Muscle of back (tissue), 13 donors: ENCODE measurements around the gene BEX2. TPM values are rescaled to one million over a fixed set of nuclear protein-coding genes. Genes with fewer than 3 reads are reported as not detected.
A peak's percentile ranks its signal among the peaks of the same experiment; 100 is the strongest.
"Not testable (repeated sequence)": the region's sequence is repeated elsewhere in the genome, so short reads cannot be mapped to it uniquely, and the experiment has no call there.

Source experiments
- DNase-seq, 3 donors: peaks; one replicate each; pipeline versions ENCODE4 v3.0.0 to v3.0.0-alpha.2; 2013
- long read RNA-seq, 9 donors: transcript quantifications; one replicate each; lab custom pipeline, GENCODE V29; 2026
- polyA plus RNA-seq, 10 donors: library from polyadenylated mRNA; unstranded; fragments of 120-200 nt; gene quantifications; one replicate each; pipeline ENCODE4 v1.2.1, GENCODE V29; 2013; ENCODE audit not compliant: insufficient read length in 10 of 10

BEX2 gene
- 10 to 100 TPM; 24.7 to 42.0 (median 34.0) TPM for polyA plus RNA-seq
- long read RNA-seq, donor 1, transcript BEX2-202 (3 exons, 899 nt), result major isoform, 16 of 200 reads
- long read RNA-seq, donor 1, partial matches to known transcripts, result 182 of 200 reads
- long read RNA-seq, donor 1, other reads (novel, unspliced or antisense), result 0 of 200 reads
- long read RNA-seq, donor 2, transcript BEX2-202 (3 exons, 899 nt), result major isoform, 20 of 189 reads
- long read RNA-seq, donor 2, partial matches to known transcripts, result 168 of 189 reads
- long read RNA-seq, donor 2, other reads (novel, unspliced or antisense), result 0 of 189 reads
- long read RNA-seq, donor 3, partial matches to known transcripts, result 6 of 6 reads
- long read RNA-seq, donor 3, other reads (novel, unspliced or antisense), result 0 of 6 reads
- long read RNA-seq, donor 4, transcript BEX2-202 (3 exons, 899 nt), result major isoform, 12 of 12 reads
- long read RNA-seq, donor 4, partial matches to known transcripts, result 0 of 12 reads
- long read RNA-seq, donor 4, other reads (novel, unspliced or antisense), result 0 of 12 reads
- long read RNA-seq, donor 5, transcript BEX2-202 (3 exons, 899 nt), result major isoform, 26 of 28 reads
- long read RNA-seq, donor 5, partial matches to known transcripts, result 0 of 28 reads
- long read RNA-seq, donor 5, other reads (novel, unspliced or antisense), result 0 of 28 reads
- long read RNA-seq, donor 6, transcript BEX2-202 (3 exons, 899 nt), result major isoform, 12 of 15 reads
- long read RNA-seq, donor 6, partial matches to known transcripts, result 0 of 15 reads
- long read RNA-seq, donor 6, other reads (novel, unspliced or antisense), result 0 of 15 reads
- long read RNA-seq, donor 7, transcript BEX2-202 (3 exons, 899 nt), result major isoform, 13 of 316 reads
- long read RNA-seq, donor 7, partial matches to known transcripts, result 293 of 316 reads
- long read RNA-seq, donor 7, other reads (novel, unspliced or antisense), result 8 of 316 reads
- long read RNA-seq, donor 8, transcript BEX2-202 (3 exons, 899 nt), result major isoform, 14 of 324 reads
- long read RNA-seq, donor 8, partial matches to known transcripts, result 243 of 324 reads
- long read RNA-seq, donor 8, other reads (novel, unspliced or antisense), result 63 of 324 reads
- long read RNA-seq, donor 9, partial matches to known transcripts, result 24 of 32 reads
- long read RNA-seq, donor 9, other reads (novel, unspliced or antisense), result 5 of 32 reads

DNA sequence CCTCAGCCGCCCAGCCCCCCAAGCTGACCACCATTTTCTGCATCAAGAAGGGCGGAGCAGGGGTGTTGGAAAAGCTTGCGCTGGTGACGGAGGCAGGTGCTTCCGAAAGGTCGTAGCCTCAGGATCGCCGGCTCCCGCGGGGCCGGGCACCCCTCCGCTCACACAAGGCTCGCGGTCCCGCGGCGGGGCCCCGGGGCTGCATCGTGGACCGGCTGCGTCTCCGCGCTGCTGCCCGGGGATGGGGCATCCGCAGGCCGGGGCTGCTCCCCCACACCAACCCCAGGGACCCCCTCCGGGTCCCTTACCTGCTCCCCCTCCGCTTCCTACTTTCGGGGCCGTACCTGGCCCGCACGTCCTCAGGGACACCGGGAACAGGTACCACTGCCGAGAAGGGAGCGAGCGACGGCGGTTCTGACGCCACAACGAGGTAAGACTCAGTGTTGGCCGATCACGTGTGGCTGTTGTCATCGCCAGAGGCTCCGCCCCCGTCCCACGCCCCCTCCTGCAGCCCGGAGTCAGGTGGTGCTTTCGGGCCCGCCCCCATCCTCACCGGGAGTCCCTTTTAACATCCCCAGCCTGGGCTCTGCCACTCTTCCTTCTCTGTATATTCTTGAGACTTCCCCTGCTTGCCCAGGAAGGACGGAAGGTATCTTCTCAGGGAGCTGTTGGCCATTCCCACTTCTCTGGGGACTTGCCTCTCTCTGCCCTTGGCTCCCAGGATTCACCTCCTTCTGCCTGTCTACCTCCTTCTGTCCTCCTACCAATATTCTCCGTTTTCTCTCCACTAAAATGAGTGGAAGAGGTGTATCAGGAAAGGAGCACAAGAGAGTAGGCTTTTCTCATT lies at the start of gene BEX2:
Gene BEX2, minus strand, starts transcription at position 436 of the 844 bp plus-strand sequence. CDS start 1,014 bp downstream, outside the sequence.
- peak; percentile 22 to 49 (median 49) for DNase-seq

DNA sequence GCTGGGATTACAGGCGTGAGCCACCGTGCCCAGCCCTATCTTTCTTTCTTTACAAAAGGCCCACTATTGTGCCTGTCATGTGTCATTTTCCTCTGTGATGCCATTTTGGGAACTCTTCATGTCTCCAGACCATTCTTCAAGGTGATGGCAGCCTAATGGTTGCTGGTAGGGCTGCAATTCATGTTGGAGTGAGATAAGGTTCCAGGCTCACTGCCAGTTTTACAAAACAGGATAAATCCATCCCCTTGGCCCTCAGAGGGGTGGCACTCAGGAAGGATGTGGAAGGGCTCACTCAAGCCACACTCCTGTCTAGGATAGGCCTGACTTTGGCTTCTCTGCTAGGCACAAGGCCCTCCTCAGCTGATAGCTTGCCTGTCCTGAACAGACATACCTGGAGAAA lies 49.3 kb upstream of the BEX2 start:
- DNase-seq, result no peak

DNA sequence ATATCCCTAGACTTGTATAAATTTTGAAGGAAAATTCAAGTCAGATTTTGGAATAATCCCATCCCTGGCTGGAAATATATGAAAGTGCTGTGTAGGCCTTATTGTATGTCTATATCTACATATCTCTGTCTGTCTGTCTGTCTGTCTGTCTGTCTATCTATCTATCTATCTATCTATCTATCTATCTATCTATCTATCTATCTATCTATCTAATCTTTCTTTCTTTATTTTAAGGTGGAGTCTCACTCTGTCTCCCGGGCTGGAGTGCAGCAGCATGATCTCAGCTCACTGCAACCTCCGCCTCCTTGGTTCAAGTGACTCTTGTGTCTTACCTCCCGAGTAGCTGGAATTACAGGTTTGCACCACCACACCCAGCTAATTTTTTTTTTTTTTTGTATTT lies 48.8 kb upstream of the BEX2 start:
- not testable (repeated sequence) for DNase-seq

DNA sequence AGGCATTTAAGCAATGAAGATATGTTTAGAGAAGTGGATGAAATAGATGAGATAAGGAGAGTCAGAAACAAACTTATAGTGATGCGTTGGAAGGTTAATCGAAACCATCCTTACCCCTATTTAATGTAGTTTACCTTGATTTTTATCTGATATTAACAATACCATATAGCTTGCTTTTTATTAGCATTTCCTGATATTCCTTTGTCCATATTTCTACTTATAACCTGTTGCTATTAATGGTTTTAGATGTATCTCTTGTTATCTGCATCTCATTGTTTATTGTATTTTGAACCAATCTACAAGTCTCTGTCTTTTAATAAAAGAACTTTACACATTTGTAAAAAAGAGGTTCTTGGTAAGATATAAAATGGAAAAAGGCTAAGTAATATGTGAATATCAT lies 47.1 kb upstream of the BEX2 start:
- DNase-seq, result no peak

DNA sequence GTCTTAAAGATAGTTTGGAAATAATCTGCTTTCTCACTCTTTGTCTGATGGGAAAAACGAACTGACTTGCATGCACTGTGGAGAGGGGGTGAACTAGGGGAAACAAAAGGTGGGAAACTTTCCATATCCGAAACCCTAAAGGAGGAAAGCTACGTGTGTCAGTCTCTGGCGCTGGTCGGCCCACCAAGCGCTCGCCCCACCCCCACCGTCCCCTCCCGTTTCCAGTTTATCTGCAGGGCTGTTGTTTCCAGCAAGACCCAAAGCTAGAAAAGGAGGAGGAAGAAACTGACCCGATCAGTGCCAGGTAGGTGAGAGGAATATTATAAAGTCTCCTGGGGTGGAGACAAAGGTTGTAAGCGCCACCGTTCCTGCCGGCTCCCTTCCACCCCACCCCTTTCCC lies 46.1 kb upstream of the BEX2 start:
- DNase-seq, result peak in 2 of 3 donors; percentile 47 to 74

DNA sequence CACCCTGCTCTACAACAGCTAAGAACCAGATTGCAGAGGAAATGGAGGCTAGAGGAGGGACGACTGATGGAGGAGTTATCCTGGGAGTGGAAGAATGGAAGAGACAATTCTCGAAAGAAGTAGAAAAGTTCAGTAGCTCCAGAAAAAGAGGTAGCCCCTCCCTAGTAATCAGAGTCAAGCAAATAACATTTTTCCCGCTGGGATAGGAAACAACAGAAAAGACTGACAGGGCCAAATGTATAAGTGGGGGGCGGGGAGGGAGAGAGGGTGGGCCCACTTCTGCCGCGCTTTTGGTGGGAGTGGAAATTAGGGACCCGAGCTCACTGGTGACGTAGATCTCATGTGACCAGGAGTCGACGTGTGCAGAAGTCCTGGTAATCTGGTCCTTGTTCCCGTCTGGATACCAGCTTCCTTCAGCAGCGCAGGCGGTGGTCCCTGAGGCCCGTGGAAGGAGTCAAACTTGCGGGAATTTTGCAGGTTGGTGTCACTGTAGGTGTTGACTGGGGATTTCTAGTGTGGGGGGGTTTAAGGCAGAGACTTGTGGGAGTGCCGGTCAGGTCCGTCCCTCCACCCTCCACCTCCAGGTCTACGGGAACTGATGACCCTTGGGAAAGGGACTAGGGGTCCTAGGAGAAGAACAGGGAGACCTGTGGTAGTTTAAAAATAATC lies 45.5 kb upstream of the BEX2 start, which contains the start of gene TCEAL9:
Gene TCEAL9, plus strand, starts transcription at position 377 of the 669 bp plus-strand sequence. CDS start 1,179 bp downstream, outside the sequence.
- peak; percentile 82 to 92 (median 87) for DNase-seq

DNA sequence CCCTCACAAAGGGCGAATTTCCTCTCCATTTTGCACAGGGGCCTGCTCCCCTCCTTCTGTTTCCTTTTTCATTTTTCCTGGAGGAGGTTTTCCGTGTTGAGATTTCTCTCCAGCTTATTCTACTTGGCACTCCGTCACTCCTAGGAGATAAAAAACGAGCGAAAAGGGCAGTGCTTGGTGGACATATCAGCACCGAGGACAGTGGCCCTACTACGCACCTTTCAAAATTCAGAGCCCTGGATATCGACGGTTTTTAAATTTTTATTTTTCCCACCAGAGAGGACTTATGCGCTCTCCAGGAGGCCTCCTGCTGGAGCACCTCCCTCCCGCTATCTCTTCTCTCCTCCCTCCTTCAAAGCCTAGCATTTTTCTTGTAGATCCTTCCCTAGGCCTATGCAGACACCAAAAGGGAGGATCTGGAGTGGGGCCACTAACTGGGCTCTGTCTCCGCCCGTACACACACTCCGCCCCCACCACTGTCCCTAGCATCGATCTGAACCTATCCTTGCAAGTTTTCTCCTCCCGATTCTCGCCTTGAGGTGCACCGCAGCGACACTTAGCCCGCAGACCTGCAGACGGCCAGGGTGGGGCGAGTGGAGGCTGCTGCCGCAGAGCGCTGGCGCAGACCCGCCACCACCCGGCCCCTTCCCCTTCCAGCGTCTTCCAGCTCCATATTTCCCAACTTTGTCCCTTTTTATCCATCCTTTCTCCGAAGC lies 37.0 kb upstream of the BEX2 start:
- no peak for DNase-seq

DNA sequence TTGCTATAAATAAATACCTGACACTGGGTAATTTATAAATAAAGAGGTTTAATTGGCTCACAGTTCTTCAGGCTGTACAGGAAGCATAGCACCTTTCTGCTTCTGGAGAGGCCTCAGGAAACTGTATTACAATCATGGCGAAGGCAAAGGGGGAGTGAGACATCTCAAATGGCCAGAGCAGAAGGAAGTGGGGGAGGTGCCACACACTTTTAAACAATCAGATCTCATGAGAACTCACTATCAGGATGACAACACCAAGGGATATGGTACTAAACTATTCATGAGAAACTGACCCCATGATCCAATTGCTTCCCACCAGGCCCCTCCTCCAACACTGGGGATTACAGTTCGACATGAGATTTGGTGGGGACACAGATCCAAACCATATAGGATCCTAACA lies 33.8 kb upstream of the BEX2 start:
- no peak for DNase-seq

DNA sequence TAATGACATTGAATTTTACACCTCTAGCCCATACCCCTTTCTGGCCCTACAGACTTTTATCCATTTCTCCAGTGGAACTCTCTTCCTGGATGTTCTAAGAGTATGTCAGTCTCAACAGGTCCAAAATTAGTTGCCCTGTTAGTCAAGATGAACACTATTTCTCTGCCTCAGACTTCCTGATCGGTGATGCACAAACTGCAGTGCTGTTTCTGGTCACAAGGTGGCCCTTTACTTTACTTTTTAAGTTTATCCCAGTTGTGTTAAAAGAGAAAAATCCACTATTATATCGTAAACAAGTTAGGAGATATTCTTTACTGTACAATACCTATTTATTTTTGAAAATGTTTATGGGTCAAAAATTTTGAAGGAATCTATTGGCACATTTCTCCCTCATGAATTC lies 32.3 kb upstream of the BEX2 start:
- DNase-seq, result peak; percentile 11 to 60 (median 41)

DNA sequence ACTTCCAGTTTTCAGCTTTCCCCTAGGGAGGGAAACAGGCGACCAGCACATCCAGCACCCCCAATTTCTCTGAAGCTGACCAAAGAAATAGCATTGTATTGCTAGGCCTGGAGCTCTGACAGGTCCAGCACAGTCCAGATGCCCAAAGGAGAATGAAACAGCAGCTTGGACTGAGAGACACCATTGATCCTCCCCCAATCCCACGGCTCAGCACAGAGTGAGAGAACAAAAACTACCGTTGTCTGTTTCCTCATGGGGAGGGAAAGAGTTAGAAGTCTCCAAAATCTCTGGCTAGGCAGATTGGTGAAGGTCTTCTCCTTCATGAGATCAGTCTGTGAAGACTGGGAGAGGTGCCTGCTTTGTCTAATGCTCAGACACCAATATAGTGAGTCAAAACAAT lies 27.9 kb upstream of the BEX2 start:
- no peak for DNase-seq

DNA sequence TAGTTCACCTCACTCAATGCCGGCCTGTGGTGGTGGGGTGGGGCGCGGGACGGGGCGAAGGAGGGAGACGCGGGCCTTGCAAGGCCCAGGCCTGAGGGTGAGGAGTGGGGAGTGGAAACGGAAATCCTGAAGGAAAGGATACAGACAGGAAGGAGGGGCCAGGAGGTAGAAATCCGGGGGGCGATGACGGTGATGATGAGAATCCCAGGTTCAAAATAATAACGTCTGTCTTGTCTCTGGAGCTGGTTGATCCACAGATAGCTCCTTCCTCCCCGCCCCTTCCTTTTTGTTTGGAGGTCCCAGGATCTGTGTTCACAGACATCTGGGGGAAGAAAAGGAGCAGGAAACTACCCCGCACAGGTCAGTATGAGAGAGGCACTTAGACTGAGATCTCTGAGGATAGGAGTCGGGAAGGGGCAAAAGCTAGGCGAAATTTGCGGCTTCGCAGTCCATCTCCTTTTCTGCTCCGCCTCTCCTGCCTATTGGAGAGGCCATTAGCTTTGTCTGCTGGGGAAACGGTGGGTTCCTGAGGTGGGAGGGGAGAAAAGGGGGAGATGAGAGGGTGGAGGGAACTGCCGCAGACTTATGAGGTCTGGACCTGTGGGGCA lies 20.0 kb upstream of the BEX2 start:
- peak; percentile 12 to 82 (median 37) for DNase-seq

DNA sequence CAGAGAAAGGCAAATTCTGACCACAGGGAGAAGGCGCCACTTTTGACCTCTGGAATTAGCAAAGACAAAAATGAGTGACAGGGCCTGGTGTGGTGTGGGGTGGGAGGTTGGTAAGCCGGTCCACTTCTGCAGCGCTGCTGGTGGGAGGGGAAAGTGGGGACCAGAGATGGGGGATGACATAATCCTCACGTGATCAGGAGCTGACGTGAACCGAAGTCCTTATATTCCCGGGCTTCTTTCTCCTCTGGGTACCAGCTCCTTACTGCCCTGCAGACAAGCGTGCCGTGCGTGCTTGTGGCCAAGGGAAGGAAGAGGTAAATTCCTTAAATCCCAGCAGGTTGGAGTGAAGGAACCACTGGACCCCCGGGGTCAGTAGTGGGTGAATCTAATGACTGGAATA lies 19.2 kb upstream of the BEX2 start, which contains the start of gene TCEAL7:
Gene TCEAL7, plus strand, starts transcription at position 249 of the 400 bp plus-strand sequence. CDS start 1,165 bp downstream, outside the sequence.
- DNase-seq, result peak; percentile 75 to 92 (median 83)

DNA sequence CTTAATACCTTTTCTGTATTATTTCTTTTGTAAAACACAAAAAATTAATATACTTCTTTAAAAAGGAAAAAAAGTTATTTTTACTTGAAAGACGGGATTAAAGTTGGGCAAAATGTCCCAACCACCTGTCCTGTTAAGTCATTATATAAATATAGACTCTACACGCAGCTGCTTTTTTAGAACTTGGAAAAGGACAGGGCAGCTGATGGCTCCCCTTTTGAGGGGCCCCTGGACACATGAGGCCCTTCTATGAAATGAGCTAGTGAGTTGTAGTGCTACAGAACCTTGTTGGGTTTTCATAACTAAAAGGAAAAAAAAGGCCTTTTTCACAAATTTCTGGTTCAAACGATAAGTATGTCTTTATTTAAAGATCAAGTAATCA lies 600 bp upstream of the BEX2 start:
- peak in 2 of 3 donors; percentile 12 to 22 for DNase-seq

DNA sequence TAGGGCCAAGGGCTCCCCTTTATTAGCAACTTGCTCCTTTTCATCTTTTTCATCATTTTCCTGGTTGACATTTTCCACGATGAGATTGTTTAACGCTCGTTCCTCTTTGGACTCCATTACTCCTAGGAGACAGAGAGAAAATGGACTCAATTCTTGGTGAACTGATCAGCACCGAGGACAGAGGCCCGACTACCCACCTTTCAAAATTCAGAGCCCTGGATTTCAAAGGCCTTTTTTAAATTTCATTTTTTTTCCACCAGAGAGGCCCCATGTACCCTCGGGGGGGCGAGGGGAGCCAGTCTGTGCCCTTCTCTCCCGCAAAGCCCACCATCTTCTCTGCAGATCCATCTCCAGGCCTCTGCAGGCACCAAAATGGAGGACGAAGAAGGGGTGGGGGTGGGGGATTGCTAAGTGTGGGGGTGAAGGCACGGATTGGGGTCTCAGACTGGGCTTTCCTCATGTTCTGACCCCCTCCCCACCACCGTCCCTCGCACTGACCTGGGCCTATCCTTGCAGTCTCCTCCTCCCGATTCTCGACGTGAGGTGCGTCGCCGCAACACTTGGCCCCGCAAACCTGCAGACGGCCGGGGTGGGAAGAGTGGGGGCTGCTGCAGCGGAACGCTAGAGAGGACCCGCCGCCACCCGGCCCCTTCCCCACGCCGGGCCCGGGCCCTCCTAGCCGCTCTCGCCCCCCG lies 783 bp downstream of the BEX2 start:
- DNase-seq, result peak in 1 of 3 donors; percentile 0

DNA sequence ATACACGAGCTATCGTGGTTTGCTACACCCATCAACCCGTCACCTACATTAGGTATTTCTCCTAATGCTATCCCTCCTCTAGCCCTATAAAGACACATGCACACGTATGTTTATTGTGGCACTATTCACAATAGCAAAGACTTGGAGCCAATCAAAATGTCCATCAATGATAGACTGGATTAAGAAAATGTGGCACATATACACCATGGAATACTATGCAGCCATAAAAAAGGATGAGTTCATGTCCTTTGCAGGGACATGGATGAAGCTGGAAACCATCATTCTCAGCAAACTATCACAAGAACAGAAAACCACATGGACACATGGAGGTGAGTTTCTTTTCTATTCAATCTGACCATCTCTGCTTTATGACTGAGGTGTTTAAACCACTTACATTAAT lies 5.1 kb downstream of the BEX2 start:
- DNase-seq, result not testable (repeated sequence)

DNA sequence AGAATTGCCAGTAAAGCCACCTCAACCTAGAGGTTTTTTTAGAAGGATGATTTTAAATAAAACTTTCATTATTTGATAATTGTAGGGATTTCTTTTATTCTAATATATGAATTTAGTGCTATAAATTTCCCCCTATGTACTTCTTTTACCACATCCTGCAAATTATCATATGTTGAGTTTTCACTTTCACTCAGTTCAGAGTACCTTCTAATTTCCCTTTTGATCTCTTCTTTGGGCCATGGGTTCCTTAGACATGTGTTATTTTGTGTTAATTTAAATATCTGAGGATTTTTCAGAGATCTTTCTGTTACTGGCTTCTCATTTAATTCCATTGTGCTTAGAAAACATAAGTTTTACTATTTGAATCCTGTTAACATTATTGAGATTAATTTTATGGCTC lies 6.1 kb downstream of the BEX2 start:
- DNase-seq, result no peak

DNA sequence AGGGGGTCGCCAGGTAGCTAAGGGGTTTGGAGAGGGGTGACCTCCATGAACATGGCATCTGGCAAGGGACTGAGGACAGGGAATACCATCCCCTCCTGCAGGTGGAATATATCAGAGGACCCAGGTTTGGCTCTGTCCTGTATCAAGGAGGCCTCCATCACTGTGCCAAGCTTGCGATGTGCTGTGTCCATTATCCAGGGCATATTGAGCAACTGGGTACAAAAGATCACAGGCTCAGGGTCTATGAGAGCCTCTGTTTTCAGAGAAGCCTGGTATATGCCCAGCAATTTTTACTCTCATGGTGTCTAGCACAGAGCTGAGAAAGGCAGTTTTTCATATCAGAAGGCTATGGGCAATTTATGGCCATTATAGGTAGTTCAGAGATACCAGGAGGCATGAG lies 17.7 kb downstream of the BEX2 start:
- no peak for DNase-seq

DNA sequence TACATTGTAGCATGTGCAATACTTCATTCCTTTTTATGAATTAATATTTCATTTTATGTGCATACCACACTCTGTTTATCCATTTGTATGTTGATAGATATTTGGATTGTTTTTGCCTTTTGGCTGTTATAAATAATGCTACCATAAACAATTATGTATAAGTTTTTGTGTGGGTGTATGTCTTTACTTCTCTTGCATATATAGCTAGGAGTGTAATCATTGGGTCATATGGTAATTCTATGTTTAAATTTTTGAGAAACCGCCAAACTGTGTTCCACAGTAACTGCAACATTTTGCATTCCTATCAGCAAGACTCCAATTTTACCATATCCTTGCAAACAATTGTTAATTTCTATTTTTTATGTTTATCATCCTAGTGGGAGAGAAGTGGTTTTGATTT lies 31.2 kb downstream of the BEX2 start:
- no peak for DNase-seq
